ENCODE results near the gene RTN4. TPM values are rescaled to one million over a fixed set of nuclear protein-coding genes. Genes with fewer than 3 reads are reported as not detected.

Gene RTN4
- polyA plus RNA-seq, 1 donor: 669 TPM

DNA sequence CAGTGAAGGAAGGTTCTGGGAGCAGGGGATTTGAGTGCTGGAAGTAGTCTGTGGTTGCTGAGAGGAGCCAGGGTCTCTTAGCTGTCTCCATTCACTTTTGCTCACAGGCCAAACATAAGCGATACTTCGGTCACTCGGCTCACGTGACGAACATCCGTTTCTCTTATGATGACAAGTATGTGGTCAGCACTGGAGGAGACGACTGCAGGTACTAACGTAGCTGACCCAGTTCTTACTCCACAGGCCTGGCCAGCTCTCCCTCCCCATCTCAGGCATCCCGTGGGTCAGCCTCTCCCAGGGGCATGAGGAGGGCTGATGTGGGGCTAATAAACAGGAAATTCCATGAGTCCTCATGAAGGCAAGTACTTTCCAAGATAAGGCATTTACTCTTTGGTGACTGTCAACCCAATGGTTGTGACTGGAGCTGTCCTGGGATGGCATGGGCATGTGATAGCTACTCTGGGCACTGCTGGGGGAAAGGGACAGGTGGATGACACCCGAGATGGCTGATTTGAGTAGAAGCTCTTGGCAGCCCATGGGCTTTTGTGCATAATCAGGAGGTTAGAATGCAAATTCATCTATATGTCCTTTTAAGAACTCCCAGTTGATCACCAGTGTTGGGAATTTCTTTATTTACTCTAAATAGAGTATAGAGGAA, 81.6 kb downstream of the RTN4 start:
- no peak for DNase-seq (ENCODE audit: low read depth)

DNA sequence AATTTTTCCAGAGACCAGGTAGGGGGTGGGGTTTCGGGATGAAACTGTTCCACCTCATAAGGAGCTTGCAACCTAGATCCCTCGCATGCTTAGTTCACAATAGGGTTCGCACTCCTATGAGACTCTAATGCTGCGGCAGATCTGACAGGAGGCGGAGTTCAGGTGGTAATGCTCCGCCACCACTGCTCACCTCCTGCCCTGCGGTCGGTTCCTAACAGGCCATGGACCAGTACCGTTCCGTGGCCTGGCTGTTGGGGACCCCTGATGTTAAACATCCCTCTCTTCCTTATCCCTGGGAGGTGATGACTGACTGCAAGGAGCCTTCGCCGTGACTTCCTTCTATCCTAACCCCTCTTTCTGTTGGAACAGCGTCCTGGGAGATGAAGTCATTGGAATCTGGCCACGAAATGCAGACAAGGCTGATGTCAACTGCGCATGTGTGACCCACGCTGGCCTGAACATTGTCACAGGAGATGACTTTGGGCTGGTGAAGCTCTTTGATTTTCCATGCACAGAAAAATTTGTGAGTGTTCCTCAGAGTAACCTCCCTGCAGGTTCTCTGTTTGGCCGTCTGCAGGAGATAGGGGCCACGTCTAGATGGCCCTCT, 82.4 kb downstream of the RTN4 start:
- DNase-seq (ENCODE audit: low read depth): no peak

DNA sequence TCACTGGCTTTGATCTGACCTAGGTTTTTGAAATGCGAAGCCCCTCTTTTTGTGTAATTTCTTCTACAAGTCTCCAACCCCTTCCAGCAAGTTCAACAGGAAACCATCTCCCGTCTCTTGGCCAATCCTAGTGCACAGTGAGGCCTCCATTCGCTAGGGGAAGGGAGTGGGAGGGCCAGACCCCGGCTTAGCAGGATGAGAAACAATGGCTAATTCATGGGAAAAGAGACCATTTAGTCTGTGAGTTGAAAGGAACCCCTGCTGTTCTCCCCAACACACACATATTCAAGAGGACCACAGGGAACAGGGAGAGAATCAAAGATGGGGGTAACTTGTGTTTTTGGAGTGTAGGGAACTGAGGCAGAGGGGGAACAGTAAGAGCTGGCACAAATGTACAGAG, 83.0 kb downstream of the RTN4 start:
- DNase-seq (ENCODE audit: low read depth): no peak

DNA sequence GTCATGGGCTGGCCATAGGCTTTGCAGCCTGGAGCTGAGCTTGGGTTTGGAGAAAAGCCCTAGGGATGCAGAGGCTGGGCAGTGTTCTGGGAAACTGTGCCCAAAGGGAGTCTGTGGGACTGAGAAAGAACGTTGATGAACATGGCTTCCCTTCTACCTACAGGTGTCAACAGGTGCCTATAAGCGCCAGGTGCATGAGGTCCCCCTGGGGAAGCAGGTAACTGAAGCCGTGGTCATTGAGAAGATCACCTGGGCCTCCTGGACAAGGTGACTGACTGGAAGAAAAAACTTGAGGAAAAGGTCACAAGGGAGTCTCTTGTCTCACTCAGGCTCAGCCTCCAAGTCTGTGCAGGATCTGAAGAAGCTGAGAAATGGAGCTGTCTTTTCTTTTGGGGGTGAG, 83.4 kb downstream of the RTN4 start:
- DNase-seq (ENCODE audit: low read depth): no peak

DNA sequence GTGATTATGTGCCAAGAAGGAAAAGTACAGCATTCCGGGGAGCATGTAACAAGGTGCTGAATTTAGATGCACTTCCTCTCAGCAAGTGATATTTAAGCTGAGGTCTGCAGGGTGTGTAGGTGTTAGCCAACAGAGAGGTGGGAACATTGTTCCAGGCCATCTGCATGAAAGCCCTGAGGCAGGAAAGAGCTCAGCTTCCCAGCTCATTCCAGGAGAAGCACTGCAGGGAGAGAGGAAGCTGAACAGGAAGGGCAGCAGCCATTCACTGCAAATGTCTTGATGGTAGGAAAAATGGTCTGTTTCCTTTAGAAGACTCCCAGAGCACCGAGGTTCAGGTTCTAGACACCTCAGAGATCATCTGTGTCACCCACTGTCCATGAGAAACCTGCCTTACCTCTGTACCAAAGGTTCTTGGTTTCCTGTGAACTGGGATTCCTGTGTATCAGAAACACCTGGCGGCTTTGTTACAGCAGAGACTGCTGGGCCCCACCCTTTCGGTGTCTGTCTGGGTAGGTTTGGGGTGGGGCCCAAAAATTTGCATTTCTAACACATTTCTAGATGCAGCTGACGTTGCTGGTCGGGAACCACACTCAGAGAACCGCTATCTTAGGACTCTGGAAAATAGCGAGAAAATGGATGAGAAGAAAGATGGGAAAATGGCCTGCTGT, 84.0 kb downstream of the RTN4 start:
- no peak for DNase-seq (ENCODE audit: low read depth)

DNA sequence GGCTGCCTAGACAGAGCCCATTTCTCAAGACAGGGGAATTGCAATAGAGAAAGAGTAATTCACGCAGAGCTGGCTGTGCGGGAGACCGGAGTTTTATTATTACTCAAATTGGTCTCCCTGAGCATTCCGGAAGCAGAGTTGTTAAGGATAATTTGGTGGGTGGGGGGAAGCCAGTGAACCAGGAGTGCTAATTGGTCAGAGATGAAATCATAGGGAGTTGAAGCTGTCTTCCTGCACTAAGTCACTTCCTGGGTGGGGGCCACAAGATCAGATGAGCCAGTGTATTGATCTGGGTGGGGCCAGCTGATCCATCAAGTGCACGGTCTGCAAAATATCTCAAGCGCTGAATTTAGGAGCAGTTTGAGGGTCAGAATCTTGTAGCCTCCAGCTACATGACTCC, 84.8 kb downstream of the RTN4 start:
- no peak for DNase-seq (ENCODE audit: low read depth)

DNA sequence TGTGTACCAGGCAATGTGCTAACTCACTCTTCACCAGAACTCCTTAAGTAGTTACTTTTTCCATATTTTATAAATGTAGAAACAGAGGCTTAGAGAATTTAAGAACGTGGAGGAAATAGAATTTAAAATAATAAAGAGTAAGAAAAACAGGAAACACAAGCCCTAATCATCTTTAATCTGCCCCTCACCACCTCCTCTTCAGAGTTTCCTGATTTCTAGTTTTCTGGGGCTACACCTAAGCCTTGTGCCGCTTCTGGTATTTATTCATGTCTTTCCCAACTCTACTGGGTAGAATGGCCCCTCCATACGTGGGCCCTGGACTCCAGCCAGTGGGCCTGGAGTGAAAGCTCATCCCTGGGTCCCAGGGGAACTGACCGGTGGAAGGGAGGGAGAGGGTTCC, 85.4 kb downstream of the RTN4 start:
- DNase-seq (ENCODE audit: low read depth): no peak

DNA sequence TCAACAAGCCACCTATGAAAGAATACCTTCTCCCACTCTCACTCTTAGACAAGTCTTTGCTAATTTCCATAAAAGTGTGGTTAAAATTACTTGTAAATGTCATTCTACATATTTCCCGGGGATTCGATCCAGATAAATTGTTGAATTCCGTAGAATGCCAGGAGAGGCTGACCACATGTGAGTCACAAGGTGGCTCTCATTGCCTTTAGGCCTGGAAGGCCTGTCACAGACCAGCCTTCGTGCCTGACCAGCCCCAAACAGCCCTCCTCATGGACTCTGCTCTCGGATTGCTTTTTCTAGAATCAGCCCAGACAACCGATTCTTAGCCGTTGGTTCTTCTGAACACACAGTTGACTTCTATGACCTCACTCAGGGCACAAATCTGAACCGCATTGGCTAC, 86.0 kb downstream of the RTN4 start:
- DNase-seq (ENCODE audit: low read depth): no peak

DNA sequence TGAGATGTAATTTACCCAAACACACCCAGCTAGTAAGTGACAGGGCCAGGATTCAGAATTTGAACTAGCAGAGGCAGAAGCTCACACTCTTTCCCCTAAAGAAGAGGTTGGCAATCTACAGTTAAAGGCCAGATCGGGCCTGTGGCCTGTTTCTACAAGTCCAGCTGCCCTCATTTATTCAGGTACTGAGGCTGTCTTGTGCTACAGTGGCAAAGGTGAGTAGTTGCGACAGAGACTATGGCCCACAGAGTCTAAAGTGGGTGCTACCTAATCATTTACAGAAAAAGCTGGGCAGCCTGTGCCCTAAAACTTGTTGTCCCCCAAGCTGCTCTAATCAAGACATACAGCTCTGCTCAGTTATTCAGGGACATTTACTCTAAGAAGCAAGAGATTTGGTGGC, 86.8 kb downstream of the RTN4 start:
- DNase-seq (ENCODE audit: low read depth): no peak

DNA sequence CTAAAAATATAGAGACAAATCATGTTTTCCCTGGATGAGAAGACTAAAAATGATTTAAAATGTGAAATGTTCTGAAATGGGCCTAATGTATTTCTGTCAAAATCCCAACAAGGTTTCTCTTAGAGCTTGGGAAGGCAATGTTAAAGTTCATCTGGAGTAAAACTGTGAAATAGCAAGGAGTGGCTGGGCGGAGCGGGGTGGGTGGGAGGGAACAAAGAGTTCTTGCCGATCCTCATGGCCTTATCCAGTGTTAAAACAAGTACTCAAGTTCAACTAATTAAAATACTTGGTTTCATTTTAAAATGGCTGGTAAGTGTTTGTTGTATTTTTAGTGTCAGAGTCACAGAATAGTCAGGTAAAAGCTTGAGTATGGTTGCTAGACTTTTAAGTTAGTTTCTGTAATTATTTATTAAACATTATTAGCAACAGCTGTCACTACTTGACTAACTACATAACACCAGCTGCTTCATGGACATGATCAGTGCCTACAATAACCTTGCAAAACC, 87.3 kb downstream of the RTN4 start:
- DNase-seq (ENCODE audit: low read depth): no peak

DNA sequence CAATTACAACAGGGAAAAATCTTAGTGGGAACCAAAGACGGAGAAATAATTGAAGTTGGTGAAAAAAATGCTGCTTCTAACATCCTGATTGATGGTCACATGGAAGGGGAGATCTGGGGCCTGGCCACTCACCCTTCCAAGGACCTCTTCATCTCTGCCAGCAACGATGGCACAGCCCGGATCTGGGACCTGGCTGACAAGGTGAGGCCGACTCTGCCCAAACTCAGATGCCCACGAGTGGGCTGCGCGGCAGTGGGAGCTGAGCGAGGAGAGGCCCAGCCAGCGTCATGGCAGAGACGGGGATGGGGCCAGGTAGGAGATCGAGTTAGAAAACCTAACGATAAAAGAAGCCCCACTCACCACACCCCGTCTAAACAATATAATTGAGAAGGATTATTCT, 87.7 kb downstream of the RTN4 start:
- DNase-seq (ENCODE audit: low read depth): no peak

DNA sequence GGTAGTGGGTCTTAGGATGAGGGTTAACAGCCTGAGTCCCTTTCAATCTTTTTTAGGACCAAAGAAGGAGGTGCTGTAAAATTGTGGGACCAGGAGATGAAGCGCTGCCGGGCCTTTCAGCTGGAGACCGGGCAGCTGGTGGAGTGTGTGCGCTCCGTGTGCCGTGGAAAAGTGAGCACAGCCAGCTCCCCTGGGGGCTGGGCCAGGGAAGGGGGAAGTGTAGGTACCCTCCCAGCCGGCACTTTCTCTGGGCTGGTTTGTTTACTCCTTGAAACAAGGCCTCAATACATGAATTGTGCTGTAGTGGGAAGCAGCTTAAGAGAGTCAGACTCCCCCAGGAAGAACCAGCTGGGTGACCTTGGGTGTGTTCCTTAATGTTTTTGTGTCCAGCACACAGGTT, 90.1 kb downstream of the RTN4 start:
- DNase-seq (ENCODE audit: low read depth): no peak

DNA sequence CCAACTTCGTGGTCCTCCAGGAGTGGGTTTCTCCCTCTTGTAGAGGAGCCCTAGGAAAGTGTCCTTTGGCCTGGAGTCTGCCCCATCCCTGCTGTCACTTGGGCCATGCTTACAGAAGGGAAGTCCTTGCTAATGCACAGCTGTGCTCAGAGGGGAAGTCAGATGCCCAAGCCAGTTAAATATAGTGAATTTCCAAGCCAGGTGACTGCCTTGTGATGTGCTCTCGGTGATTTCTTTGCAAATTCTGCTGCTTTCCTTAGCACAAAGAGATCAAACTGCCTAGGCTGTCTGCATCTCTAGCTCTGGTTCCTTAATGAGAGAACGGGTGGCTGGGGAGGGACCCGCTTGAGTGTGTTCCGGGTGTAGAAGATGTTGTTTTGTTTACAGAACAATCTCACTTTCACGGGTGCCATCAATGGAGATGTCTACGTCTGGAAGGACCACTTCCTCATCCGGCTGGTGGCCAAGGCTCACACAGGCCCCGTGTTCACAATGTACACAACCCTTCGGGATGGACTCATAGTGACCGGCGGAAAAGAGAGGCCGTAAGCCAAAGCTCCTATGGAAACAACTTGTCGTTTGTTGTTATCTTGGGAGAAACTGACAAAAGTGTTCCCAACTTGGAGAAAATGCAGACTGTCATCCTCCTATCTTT, 91.4 kb downstream of the RTN4 start:
- DNase-seq (ENCODE audit: low read depth): no peak

DNA sequence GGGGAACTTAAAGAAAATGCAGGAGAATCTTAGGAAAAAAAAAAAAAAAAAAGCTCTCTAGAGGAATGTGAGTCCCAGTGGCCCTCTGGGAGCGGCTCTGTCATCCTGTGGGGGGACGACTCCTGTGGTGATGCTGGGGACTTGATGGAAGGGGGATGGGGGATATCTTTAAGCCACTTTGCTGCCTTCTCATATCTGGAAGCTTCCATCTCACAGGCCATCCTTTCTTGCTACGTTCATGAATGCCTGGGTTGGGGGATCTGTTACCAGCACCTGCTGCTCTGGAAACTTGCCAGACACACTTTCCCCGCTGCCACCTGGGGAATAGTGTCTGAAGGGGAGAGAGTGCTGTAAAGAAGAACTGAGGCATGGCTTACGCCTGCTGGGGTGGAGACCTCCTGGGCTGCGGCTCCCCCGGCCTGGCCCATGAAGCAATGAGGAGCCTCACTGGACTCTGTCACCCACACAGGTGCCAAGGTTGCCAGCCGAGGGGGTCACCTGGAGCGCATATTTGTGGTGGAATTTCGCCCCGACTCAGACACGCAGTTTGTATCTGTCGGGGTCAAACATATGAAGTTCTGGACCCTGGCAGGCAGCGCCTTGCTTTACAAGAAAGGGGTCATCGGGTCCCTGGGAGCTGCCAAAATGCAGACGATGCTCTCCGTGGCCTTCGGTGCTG, 92.8 kb downstream of the RTN4 start:
- DNase-seq (ENCODE audit: low read depth): no peak

DNA sequence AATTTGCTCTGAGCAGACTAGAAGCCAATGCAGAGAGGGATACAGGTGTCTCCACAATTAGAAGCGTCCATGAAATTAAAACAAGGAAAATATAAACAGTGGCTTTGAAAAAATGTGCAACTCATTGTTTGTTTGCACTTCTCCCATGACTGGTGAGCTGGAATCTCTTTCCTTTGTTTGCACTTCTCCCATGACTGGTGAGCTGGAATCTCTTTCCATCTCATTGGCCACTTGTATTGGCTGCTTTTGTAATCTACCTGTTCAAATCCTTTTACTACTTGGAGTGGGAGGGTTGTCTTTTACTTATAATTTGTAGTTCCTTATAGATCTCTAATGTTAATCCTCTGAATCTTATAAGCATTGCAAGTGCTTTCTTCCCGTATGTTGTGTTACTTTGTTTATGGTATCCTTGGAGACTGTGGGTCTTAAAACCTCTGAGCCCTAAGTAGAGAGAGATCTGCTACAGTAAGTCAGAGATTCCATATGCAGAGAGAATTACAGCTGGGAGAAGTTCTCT, 94.1 kb downstream of the RTN4 start:
- no peak for DNase-seq (ENCODE audit: low read depth)

DNA sequence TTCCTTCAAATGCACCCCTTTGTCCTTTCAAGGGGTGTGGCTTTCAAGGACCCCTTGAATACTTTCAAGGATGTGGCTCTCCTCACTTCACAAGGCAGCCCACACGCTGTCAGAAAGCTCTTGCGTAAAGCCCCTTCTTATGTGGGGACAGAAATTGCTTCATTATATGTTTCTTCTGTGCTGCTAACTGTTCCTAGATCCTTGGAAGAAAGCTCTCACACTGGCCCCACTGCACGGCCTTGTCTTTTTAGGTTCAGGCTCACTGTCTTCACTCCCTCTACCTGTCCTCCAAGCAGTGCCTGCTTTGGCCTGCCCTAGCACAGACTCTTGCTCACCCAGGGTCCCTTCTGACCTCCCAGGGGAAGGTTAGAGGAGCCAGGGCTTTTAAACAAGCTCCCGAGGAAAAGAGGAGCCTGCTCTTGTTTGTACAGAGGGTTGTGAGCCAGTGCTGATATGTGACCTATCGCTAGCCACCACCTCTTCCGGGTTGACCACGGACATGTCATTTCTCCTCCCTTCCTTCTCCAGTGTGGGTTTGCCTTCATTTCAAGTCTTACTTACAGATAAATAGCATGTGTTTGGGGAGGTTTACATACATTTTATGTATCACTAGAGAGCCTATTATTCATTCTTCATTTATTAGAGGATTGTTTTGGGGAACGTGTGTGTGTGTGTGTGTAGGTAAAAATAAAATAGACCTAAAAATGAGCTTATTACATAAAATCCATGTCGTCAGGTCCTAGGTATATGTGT, 94.7 kb downstream of the RTN4 start:
- no peak for DNase-seq (ENCODE audit: low read depth)

DNA sequence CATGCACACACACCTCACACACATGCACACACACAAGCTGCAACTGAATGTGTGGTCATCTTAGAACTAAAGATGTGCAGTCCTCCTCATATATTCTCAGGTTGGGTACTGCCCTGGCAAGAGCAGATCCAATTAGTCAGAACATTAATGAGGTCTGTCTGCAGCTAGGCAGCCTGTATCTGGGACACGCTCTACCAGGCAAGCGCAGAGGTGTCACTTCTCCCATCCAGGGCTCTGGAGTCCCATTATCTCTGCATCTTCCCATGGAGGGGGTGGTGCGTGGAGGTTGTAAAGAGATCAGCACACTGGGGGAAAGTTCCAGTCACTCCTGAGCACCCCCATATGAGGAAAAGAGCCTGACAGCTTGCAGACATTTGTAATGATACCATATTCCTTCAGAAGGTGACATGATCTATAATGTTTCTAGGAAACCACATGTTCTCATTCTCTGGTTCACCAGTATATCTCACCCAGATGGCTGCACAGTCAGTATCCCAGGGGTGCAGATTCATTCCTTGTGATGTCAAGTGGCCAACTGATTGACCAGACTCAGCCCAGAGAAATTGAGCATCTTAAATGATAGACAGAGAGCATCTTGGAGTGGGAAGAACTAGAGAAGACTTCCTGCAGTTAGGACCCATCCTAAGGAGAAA, 95.4 kb downstream of the RTN4 start:
- no peak for DNase-seq (ENCODE audit: low read depth)

DNA sequence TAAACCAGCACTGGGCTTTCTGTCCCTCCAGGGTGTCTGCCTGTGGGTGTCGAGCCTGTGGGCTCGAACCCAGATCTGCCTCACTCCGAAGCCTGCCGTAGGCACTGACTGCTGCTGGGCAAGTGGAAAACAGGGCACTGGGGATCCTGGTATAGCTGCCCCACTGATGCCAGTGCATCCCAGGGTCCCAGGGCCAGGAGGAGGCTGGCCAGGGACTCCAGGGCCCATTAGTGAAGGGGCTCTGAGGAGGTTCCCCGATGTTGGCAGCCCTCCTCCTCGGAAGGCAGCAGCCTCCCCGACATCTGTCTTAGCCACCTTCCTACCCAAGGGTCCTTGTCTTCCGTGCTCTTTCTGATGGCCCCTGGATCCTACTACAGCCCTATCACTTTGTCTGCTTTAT, 96.1 kb downstream of the RTN4 start:
- no peak for DNase-seq (ENCODE audit: low read depth)

DNA sequence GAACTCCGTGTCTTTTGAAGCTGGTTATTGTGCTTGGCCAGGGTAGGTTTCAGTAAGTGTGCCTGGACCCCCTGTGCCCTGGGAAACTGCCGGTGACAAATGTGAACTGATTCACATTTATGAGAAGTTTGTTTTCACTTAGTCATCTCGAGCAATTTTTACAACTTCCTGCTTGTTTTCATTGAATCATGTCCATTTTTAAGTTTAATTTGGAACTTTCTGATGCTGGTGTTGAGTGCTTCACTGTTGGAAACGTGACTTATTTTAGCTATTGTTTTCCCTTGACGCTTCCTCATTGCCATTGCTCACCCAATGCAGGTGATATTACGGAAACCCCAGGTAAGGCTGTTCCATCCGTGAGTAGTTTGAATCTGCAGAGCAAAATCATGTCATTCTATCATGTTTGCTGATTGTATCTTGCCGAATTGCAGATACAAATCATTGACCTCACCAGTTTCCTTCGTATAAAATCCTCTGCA, 97.2 kb downstream of the RTN4 start:
- no peak for DNase-seq (ENCODE audit: low read depth)

DNA sequence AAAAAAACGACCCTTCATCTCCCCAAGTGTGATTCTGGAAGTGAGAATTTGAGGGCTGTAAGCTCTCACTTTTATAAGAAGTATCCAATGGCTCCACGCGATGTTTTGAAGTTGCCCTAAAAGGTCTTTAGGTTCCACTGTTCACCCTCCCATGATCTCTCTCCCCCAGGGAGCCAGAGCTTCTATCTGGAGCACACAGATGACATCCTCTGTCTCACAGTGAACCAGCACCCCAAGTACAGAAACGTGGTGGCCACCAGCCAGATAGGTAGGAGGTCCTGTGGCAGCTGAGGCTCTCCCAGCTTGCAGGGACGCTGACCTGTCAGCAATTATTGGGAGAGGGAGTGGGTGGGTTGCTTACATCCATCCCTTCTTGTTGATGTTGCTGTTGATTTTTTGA, 97.8 kb downstream of the RTN4 start:
- DNase-seq (ENCODE audit: low read depth): no peak

DNA sequence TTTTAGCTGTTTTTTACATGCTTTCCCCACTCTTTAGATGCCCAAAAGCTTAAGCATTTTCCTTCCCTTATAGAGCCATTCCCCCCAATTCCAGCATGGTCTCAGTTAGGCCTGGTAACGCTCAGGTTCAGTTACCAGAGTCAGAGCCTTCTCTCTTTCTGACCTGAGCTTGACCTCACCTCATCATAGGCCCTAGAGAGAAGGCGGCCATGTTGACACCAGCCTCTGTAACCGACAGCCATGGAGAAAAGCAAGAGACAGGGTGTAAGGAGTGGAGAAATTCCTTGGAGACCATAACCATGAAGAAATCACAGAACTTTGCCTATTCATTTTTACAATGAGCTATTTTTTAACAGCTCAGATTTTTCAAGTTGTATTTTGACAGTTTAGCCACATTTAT, 99.4 kb downstream of the RTN4 start:
- DNase-seq (ENCODE audit: low read depth): no peak
